HG02840 (cell line): ENCODE measurements around the gene ITPK1.
"Not testable (repeated sequence)": the region's sequence is repeated elsewhere in the genome, so short reads cannot be mapped to it uniquely, and the experiment has no call there.

ENCODE experiments used
- ATAC-seq: cut with Tn5 transposase; IDR thresholded peaks from one replicate; pipeline ENCODE4 v1.9.1; 2021; ENCODE audit warnings: mild to moderate bottlenecking, moderate library complexity, moderate number of reproducible peaks; ENCODE audit not compliant: unreplicated experiment, low FRiP score

Gene ITPK1

DNA sequence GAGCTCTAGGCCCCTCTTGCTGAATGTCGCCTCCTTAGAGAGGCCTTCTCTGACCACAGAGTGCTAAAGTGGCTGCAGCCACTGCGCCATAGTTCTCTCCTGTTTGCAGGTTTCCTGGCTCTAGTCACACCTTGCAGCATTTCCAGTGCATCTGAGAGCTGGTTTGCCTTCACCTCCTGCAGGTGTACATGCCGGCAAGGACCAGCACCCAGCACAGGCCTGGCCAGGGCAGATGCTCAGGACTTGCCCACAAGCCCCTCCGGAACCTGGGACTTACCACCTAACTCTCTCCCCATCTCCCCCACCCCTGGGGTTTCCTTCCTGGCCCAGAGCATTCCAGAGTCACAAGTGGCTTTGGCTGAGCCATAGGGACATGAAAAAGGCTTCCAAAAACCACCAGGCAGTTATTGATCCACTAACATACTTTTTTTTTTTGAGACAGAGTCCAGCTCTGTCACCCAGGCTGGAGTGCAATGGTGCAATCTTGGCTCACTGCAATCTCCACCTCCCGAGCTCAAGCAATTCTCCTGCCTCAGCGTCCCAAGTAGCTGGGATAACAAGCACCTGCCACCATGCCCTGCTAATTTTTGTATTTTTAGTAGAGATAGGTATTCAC, 9.1 kb downstream of the ITPK1 start:
- ATAC-seq: no peak

GRCh38 chr14:93105856-93106255, 9.9 kb downstream of the ITPK1 start:
- ATAC-seq: not testable (repeated sequence)

DNA sequence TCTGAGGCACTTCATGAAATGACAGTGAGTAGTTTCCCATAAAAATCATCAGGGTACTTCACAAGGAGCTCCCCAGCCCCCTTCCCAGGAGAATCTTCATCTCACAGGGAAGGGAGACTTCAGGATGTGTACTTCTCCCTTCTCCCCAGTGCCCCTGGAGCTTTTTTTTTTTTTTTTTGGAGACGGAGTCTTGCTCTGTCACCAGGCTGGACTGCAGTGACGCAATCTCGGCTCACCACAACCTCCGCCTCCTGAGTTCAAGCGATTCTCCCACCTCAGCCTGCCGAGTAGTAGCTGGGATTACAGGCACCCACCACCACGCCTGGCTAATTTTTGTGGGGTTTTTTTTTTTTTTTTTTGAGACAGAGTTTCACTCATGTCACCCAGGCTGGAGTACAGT, 10.4 kb downstream of the ITPK1 start:
- no peak for ATAC-seq

- no peak for ATAC-seq
Observed at GRCh38 chr14:93104961-93105360, 10.8 kb downstream of the ITPK1 start.

- ATAC-seq: peak; percentile 56
Observed at GRCh38 chr14:93103392-93104080, 12.2 kb downstream of the ITPK1 start.

DNA sequence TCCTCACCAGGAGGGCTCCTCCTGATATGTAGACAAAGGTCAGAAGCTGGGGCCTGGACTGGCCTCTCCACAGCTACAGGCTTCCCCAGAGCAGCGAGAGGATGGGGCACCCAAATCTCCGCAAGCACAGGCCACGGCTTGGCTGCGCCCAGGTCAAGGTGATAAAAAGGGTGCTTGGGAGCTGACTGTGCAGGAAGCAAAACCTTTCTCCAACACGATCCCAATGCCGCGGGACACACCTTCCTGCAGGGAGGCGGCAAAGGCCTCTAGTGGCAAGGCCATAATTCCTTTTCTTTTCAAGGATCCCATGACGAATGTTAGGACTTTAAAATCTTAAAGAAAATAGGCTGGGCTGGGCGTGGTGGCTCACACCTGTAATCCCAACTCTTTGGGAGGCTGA, 13.6 kb downstream of the ITPK1 start:
- ATAC-seq: no peak

DNA sequence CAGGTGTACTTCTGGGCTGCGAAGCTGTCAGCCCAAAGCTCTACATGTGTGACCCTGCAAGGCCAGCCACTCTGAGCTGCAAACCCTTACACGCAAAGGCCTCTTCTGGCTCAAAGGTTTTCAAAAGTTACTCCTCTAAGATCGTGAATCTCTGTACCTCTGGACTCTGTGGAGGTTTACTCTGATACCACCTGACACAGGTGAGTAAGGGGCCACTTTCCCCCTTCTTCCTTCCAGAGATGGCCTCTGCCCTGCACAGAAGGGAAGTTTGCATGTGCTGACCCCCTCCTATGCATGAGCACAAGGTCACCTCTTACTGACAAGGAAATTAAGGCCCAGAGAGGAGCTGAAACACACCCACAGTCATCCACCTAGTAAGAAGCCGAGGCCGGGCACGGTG, 14.5 kb downstream of the ITPK1 start:
- ATAC-seq: no peak

- ATAC-seq: no peak
Observed at GRCh38 chr14:93100570-93100969, 15.2 kb downstream of the ITPK1 start.

GRCh38 chr14:93100100-93100499, 15.6 kb downstream of the ITPK1 start:
- no peak for ATAC-seq

DNA sequence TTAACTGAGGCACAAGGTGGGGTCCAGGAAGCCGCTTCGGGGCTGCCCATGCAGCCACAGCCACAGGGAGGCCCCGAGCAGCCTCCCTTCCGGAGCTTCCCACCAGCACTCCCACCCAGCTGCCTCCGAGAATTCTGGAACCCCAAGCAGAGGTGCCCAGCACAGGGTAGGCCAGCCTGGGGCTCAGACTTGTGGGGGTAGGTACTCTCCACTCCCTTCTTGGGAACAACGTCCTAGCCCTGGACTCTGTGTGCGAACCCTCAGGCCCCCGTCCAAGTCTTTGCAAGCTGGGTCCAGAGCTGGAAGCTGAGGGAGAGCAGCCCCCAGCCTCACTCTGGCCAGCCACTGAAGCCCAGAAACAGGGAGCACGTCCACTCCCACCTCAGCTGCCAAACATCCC, 16.1 kb downstream of the ITPK1 start:
- no peak for ATAC-seq

GRCh38 chr14:93099196-93099595, 16.5 kb downstream of the ITPK1 start:
- ATAC-seq: no peak

- ATAC-seq: no peak
Observed at GRCh38 chr14:93096691-93097322, 18.9 kb downstream of the ITPK1 start.

DNA sequence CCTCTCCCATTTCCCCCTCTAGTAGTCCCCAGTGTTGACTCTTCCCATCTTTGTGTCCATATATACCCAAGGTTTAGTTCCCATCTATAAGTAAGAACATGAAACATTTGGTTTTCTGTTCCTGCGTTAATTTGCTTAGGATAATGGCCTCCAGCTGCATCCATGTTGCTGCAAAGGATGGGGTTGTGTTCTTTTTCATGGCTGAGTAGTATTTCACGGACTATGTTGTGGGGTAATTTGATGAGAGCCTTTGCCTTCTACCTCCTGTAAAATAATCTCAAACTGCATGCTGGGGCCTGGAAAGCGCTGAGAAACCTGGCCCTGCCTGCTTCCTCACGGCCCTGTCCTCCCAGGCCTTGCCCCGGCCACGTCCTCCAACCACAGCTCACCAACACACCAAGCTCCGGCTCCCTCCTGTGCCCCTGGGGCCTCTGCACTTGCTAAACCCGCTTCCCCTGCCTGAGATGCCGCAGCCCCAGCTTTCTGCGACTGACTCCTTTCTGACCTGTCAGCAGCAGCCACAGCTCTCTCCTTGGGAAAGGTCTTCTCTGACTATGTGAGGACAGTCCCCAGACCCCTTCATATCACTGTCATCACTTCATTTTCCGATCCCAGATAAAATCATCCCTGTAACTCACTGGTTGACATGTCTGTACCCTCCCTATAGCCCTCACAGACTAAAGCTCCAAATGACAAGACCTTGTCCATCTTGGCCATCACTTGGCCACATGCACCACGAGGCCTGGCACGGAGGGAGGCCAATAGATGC, 19.8 kb downstream of the ITPK1 start:
- no peak for ATAC-seq

- no peak for ATAC-seq
Observed at GRCh38 chr14:93094121-93094918, 21.4 kb downstream of the ITPK1 start.

DNA sequence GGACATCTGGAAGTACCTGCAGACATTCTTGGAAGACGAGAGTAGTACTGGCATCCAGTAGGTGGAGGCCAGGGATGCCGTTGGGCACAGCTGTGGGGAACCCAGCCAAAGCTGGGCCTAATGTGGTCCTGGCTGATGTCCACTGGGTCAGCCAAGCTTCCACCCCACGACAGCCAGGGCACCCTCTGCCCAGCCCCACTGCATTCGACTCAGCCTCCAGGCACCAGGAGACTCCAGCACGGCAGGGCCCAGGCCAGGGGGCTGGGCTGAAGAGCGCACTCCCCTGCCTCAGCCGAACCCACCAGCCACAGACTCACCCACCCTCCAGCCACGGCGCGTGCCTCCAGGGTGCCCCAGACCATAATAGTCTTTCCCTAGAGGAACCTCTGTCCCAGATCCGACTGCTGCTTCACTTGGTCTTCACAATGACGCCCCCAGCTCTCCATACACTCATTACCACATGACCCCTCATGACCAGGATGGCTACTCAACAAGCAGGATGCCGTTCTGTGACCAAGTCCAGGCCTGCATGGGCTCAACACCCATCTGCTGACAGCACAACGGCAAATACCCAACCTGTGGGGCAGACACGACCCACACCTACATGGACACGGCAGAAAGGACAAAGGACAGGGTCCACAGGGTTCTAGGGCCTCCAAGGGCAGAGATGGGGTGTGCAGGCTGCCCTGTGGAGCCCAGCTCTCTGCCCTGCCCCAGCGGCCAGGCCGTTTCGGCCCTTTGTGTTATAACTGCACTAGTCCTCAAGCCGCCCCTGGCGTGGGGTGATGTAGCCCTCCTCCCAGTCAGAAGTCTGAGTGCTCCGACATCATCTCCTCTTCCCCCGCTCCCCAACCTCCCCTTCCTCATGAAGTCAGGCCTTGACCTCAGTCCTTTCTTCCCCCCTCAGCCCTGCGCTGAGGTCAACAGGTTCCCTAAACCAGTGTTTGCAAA, 22.8 kb downstream of the ITPK1 start:
- ATAC-seq: no peak

GRCh38 chr14:93091666-93092065, 24.1 kb downstream of the ITPK1 start:
- no peak for ATAC-seq

DNA sequence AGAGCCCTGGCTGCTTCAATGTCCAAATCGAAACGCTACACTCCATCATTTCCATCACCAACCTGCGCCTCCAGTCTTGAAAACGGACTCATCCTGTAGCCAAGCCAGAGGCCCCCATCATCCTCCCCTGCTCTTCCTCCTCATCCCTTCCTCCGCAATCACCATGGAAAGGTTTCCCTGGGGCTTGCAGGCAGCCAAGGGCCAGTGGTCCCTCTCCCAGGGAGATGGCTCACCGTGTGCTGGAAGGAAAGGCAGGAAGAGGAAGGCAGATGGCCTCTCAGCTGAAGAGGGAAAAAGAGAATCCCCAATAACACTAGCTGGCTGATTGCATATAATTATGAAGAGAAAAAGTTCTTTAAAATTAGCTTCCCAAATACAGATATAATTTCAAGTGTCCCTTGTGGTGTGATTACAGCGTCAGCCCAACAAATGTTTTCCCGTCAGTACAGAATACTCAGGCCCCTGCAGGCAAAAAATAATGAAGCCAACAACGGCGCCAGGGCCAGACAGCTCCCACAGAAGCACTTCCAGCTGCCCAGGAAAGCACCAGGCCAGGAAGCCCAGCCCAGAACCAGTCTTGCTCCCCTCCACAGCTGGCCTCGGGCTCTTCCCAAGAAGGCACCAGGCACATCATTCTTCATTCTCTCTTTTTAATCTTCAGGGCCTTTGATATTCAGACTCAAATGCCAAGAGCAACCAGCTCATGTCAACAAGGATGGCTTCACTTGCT, 24.7 kb downstream of the ITPK1 start:
- ATAC-seq: no peak

GRCh38 chr14:93089521-93090269, 26.0 kb downstream of the ITPK1 start:
- ATAC-seq: no peak
